IMR-90 (cell line): ENCODE results near the gene CFAP210.

Experiments used
- CEBPB ChIP-seq: IDR thresholded peaks from 2 replicates; pipeline ENCODE4 v1.6.1; 2012; ENCODE audit warnings: low read depth, low read length, improper control_type of control experiment
- CTCF ChIP-seq: conservative IDR thresholded peaks from 2 replicates; pipeline ENCODE4 v1.5.1; 2012; ENCODE audit warnings: mild to moderate bottlenecking, low read depth, low read length, improper control_type of control experiment
- MAFK ChIP-seq: IDR thresholded peaks from 2 replicates; pipeline ENCODE4 v1.6.1; 2012; ENCODE audit warnings: low read depth, low read length, improper control_type of control experiment
- POLR2A ChIP-seq: IDR thresholded peaks from 2 replicates; pipeline ENCODE4 v1.6.1; 2012; ENCODE audit warnings: mild to moderate bottlenecking, low read depth, low read length
- TF ChIP-seq, protein P1 (sequence below): fragments of 150-350 bp; IDR thresholded peaks from 2 replicates; pipeline ENCODE4 v1.6.1; 2017; ENCODE audit warnings: mild to moderate bottlenecking, antibody characterized with exemption, low read length, low read depth

DNA sequence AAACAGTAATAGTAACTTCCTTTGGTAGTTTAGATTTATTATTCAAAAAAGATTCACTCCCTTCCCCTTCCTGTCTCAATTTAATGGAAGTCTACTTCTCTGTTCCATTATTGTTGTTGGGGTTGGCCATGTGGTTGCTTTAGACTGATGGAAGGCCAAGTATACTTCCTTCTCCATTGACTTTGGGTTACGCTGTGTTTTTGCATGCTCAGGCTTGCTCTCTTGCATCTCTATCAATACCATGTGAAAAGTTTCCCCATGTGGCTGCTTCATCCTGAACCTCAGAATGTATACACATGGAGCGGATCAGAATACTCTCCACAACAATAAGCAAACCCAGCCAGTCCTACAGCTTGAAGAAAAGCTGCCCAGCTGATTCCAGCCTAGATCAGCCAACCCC lies 20.3 kb downstream of the CFAP210 start:
- TF ChIP-seq POLR2A (no peak), CTCF (no peak), MAFK (no peak), CEBPB (no peak)
- TF ChIP-seq, protein P1, sequence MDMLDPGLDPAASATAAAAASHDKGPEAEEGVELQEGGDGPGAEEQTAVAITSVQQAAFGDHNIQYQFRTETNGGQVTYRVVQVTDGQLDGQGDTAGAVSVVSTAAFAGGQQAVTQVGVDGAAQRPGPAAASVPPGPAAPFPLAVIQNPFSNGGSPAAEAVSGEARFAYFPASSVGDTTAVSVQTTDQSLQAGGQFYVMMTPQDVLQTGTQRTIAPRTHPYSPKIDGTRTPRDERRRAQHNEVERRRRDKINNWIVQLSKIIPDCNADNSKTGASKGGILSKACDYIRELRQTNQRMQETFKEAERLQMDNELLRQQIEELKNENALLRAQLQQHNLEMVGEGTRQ: no peak
